K562 (cell line): ENCODE measurements around the gene GAB2. TPM values are rescaled to one million over a fixed set of nuclear protein-coding genes. Genes with fewer than 3 reads are reported as not detected.
A peak's percentile ranks its signal among the peaks of the same experiment; 100 is the strongest.

Experiments used
- C11orf30 ChIP-seq: fragments of 450-650 bp; IDR thresholded peaks from 2 replicates; pipeline ENCODE4 v1.6.1; 2016; ENCODE audit warnings: low read depth, mild to moderate bottlenecking
- CEBPG ChIP-seq, 3 experiments: fragments of 200-800 bp in 1 of 3; sonication (Bioruptor generic) in 1 of 3; sonication (generic) in 1 of 3; formaldehyde crosslinking in 1 of 3; IDR thresholded peaks in 2 of 3; conservative IDR thresholded peaks in 1 of 3; 2 replicates each; pipeline versions ENCODE4 v1.6.1 to v1.8.0; 2016 to 2022; ENCODE audit warnings: missing compliant biosample characterization in 2 of 3, missing genetic modification characterization in 2 of 3, mild to moderate bottlenecking in 1 of 3, missing genetic modification reagents in 1 of 3
- GABPB2 ChIP-seq: fragments of 250-450 bp; sonication (Bioruptor Pico); conservative IDR thresholded peaks from 2 replicates; pipeline ENCODE4 v1.5.1; 2021; ENCODE audit warnings: mild to moderate bottlenecking
- JUN ChIP-seq, 2 experiments: sonication (generic) in 1 of 2; formaldehyde crosslinking in 1 of 2; IDR thresholded peaks; 2 replicates each; pipeline versions ENCODE4 v1.6.1 to v1.8.0; 2012 to 2022; ENCODE audit warnings: borderline replicate concordance in 2 of 2, mild to moderate bottlenecking in 2 of 2, improper control_type of control experiment in 1 of 2, low read depth in 1 of 2, low read length in 1 of 2, missing genetic modification reagents in 1 of 2
- KDM5B ChIP-seq: fragments of 200-600 bp; sonication (generic); IDR thresholded peaks from 2 replicates; pipeline ENCODE4 v1.6.1; 2012; ENCODE audit warnings: low read depth, mild to moderate bottlenecking, moderate library complexity, low read length, control low read depth, inconsistent platforms; ENCODE audit not compliant: insufficient replicate concordance
- MXI1 ChIP-seq: IDR thresholded peaks from 2 replicates; pipeline ENCODE4 v1.6.1; 2011; ENCODE audit warnings: low read depth, mild to moderate bottlenecking, improper control_type of control experiment, low read length
- MYC ChIP-seq, 2 experiments: fragments of 250-450 bp in 1 of 2; sonication (Bioruptor Pico) in 1 of 2; IDR thresholded peaks; 2 replicates each; pipeline versions ENCODE4 v1.5.1 to v1.6.1; 2012 to 2021; ENCODE audit warnings: low read depth in 2 of 2, borderline replicate concordance in 1 of 2, improper control_type of control experiment in 1 of 2, low read length in 1 of 2, mild to moderate bottlenecking in 1 of 2, moderate library complexity in 1 of 2
- NCOA4 ChIP-seq: fragments of 450-650 bp; IDR thresholded peaks from 2 replicates; pipeline ENCODE4 v1.6.1; 2018; ENCODE audit warnings: mild to moderate bottlenecking; ENCODE audit not compliant: partially characterized antibody
- PTRF ChIP-seq: fragments of 450-650 bp; IDR thresholded peaks from 2 replicates; pipeline ENCODE4 v1.6.1; 2016; ENCODE audit warnings: mild to moderate bottlenecking, missing genetic modification characterization, missing compliant biosample characterization
- SIN3B ChIP-seq: fragments of 450-650 bp; IDR thresholded peaks from 2 replicates; pipeline ENCODE4 v1.6.1; 2017; ENCODE audit warnings: low read depth, mild to moderate bottlenecking, moderate library complexity
- SRF ChIP-seq, 2 experiments: fragments of 250-450, 450-650 bp in 1 of 2; sonication (Bioruptor Pico) in 1 of 2; sonication (generic) in 1 of 2; formaldehyde crosslinking; IDR thresholded peaks; 2 replicates each; pipeline versions ENCODE4 v1.5.0 to v1.5.1; 2020 to 2022; ENCODE audit warnings: mild to moderate bottlenecking in 1 of 2, missing genetic modification reagents in 1 of 2
- ZNF263 ChIP-seq: sonication (generic); formaldehyde crosslinking; IDR thresholded peaks from 2 replicates; pipeline ENCODE4 v1.8.0; 2022; ENCODE audit warnings: mild to moderate bottlenecking, missing genetic modification reagents, borderline replicate concordance
- polyA plus RNA-seq, 8 experiments: library from polyadenylated mRNA; depleted of rRNA in 4 of 8; stranded (reverse) in 5 of 8; unstranded in 3 of 8; fragments of >200 nt; fragmentation: Nextera tagmentation in 2 of 8; fragmentation: Illumina TruSeq in 1 of 8; extraction: Ambion mirVana in 2 of 8; extraction: Trizol in 1 of 8; gene quantifications; 2 replicates each; pipeline versions ENCODE4 v1.2.1 to v1.2.3, GENCODE V29; 2011 to 2014; ENCODE audit warnings: inconsistent platforms in 1 of 8, missing spikeins in 1 of 8
- total RNA-seq, 7 experiments: library from RNA; depleted of rRNA in 6 of 7; stranded (reverse); fragments of >200 nt in 6 of 7; fragmentation: Illumina TruSeq in 2 of 7; extraction: Trizol in 2 of 7; gene quantifications; 2 replicates each; pipeline versions ENCODE4 v1.2.1 to v1.2.3, GENCODE V29; 2011 to 2021; ENCODE audit warnings: low replicate concordance in 1 of 7
- TF ChIP-seq, protein P1 (sequence below): fragments of 150-350 bp; conservative IDR thresholded peaks from 2 replicates; pipeline ENCODE4 v1.6.1; 2014; ENCODE audit warnings: low read length
- TF ChIP-seq, protein P2 (sequence below): fragments of 250-450 bp; sonication (Bioruptor Pico); IDR thresholded peaks from 2 replicates; pipeline ENCODE4 v1.8.0; 2021; ENCODE audit warnings: moderate library complexity, mild to moderate bottlenecking, inconsistent platforms
- TF ChIP-seq, protein P3 (sequence below): fragments of 250-450 bp; sonication (Bioruptor Pico); IDR thresholded peaks from 2 replicates; pipeline ENCODE4 v1.8.0; 2022; ENCODE audit warnings: moderate library complexity, mild to moderate bottlenecking, inconsistent platforms
- TF ChIP-seq, protein P4 (sequence below): sonication (generic); formaldehyde crosslinking; IDR thresholded peaks from 2 replicates; pipeline ENCODE4 v1.8.0; 2022; ENCODE audit warnings: mild to moderate bottlenecking, missing genetic modification reagents, borderline replicate concordance
- TF ChIP-seq, protein P5 (sequence below): fragments of 250-450 bp; sonication (Bioruptor Pico); IDR thresholded peaks from 2 replicates; pipeline ENCODE4 v1.5.0; 2020; ENCODE audit warnings: mild to moderate bottlenecking, borderline replicate concordance

Gene GAB2
- total and polyA plus RNA-seq, 9 of the 15 experiments (the other 6 are each of a cell fraction or from before 2014, with no cell fraction given) = 2.3 to 35.2 (median 16.1) TPM

DNA sequence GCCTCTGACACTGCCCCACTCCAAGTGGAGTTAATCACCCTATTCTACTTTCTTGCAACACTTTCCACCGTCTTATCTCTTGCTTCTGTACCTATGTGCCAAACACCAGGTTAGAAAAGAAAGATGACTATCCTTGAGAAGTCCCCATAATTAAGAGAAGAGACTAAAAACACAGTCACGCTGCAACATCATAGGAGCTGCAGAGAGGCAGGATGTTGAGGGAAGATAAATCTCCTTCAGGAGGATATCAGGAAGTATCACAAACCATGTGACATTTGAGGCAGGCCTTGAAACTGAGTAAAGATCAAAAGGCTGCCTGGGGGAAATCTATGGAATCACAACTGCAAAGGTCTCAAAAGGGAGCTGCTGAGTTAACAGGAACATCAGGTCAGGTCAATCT is 24.8 kb downstream of the GAB2 start (continued):
- TF ChIP-seq C11orf30 = no peak
- TF ChIP-seq, protein P1, sequence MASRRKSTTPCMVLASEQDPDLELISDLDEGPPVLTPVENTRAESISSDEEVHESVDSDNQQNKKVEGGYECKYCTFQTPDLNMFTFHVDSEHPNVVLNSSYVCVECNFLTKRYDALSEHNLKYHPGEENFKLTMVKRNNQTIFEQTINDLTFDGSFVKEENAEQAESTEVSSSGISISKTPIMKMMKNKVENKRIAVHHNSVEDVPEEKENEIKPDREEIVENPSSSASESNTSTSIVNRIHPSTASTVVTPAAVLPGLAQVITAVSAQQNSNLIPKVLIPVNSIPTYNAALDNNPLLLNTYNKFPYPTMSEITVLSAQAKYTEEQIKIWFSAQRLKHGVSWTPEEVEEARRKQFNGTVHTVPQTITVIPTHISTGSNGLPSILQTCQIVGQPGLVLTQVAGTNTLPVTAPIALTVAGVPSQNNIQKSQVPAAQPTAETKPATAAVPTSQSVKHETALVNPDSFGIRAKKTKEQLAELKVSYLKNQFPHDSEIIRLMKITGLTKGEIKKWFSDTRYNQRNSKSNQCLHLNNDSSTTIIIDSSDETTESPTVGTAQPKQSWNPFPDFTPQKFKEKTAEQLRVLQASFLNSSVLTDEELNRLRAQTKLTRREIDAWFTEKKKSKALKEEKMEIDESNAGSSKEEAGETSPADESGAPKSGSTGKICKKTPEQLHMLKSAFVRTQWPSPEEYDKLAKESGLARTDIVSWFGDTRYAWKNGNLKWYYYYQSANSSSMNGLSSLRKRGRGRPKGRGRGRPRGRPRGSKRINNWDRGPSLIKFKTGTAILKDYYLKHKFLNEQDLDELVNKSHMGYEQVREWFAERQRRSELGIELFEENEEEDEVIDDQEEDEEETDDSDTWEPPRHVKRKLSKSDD = no peak
- peak; percentile 24; the same call in 1 of the 2 replicates for TF ChIP-seq JUN (IDR thresholded peaks at IDR 0.05; ENCODE audit: borderline replicate concordance, low read depth, low read length)
- TF ChIP-seq JUN (CRISPR knock-in tag; IDR thresholded peaks at IDR 0.05; ENCODE audit: borderline replicate concordance) = no peak
- TF ChIP-seq MYC (IDR thresholded peaks at IDR 0.05; ENCODE audit: low read depth, low read length) = peak; percentile 81
- TF ChIP-seq MYC (CRISPR knock-in tag; IDR thresholded peaks at IDR 0.05; ENCODE audit: borderline replicate concordance, low read depth) = no peak
- TF ChIP-seq NCOA4 = no peak
- TF ChIP-seq MXI1 = 0 out of 2 replicates have a peak, but pooled peaks have one; percentile 30
- no peak for TF ChIP-seq PTRF (tag)
- TF ChIP-seq GABPB2 = no peak
- TF ChIP-seq, protein P2, sequence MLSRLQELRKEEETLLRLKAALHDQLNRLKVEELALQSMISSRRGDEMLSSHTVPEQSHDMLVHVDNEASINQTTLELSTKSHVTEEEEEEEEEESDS = no peak
- TF ChIP-seq, protein P3, sequence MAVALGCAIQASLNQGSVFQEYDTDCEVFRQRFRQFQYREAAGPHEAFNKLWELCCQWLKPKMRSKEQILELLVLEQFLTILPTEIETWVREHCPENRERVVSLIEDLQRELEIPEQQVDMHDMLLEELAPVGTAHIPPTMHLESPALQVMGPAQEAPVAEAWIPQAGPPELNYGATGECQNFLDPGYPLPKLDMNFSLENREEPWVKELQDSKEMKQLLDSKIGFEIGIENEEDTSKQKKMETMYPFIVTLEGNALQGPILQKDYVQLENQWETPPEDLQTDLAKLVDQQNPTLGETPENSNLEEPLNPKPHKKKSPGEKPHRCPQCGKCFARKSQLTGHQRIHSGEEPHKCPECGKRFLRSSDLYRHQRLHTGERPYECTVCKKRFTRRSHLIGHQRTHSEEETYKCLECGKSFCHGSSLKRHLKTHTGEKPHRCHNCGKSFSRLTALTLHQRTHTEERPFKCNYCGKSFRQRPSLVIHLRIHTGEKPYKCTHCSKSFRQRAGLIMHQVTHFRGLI (CRISPR knock-in tag) = no peak
- no peak for TF ChIP-seq SRF (CRISPR knock-in tag; IDR thresholded peaks at IDR 0.05)
- TF ChIP-seq SIN3B = no peak
- TF ChIP-seq, protein P4, sequence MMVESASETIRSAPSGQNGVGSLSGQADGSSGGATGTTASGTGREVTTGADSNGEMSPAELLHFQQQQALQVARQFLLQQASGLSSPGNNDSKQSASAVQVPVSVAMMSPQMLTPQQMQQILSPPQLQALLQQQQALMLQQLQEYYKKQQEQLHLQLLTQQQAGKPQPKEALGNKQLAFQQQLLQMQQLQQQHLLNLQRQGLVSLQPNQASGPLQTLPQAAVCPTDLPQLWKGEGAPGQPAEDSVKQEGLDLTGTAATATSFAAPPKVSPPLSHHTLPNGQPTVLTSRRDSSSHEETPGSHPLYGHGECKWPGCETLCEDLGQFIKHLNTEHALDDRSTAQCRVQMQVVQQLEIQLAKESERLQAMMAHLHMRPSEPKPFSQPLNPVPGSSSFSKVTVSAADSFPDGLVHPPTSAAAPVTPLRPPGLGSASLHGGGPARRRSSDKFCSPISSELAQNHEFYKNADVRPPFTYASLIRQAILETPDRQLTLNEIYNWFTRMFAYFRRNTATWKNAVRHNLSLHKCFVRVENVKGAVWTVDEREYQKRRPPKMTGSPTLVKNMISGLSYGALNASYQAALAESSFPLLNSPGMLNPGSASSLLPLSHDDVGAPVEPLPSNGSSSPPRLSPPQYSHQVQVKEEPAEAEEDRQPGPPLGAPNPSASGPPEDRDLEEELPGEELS (CRISPR knock-in tag) = no peak
- TF ChIP-seq, protein P5, sequence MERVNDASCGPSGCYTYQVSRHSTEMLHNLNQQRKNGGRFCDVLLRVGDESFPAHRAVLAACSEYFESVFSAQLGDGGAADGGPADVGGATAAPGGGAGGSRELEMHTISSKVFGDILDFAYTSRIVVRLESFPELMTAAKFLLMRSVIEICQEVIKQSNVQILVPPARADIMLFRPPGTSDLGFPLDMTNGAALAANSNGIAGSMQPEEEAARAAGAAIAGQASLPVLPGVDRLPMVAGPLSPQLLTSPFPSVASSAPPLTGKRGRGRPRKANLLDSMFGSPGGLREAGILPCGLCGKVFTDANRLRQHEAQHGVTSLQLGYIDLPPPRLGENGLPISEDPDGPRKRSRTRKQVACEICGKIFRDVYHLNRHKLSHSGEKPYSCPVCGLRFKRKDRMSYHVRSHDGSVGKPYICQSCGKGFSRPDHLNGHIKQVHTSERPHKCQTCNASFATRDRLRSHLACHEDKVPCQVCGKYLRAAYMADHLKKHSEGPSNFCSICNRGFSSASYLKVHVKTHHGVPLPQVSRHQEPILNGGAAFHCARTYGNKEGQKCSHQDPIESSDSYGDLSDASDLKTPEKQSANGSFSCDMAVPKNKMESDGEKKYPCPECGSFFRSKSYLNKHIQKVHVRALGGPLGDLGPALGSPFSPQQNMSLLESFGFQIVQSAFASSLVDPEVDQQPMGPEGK (CRISPR knock-in tag) = no peak
- TF ChIP-seq CEBPG (CRISPR knock-in tag; IDR thresholded peaks at IDR 0.05) = no peak
- TF ChIP-seq CEBPG (tag; conservative IDR thresholded peaks at IDR 0.05 in 1 of 2, IDR thresholded peaks at IDR 0.05 in 1 of 2) = 0 out of 4 replicates have a peak, but pooled peaks have one; percentile 22 to 37
- no peak for TF ChIP-seq KDM5B
- TF ChIP-seq ZNF263 (CRISPR knock-in tag) = no peak
